ENCODE data around the gene IQSEC1.

IQSEC1 gene

DNA sequence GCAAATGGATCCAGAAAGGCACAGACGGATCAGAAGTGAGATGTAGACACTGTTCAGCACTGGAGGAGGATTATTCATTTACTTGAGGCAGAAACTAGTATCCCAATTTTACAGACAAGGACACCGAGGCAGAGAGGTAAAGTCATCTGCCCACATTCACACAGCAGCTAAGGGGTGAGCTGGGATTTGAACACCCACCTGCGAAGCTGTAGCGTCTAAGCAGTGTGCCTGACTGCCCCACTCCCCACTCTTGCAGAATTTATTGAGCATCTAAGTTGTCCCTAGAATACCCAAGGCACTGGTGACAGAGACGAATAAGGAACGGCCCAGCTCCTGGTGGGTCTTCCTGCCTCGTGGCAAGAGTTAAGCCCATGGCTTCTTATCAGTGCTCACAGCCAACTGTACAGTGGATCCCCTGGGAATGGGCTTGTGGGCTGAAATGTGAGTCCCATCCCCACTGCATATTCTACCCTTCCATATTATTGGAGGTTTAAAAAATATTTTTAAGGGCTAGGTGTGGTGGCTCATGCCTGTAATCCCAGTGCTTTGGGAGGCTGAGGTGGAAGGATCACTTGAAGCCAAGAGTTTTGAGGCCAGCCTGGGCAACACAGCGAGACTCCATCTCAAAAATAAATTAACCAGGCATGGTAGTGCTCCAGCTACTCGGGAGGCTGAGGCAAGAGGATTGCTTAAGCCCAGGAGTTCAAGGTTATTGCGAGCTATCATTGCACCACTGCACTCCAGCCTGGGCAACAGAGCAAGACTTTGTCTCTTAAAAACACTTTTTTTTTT lies 77.6 kb downstream of the IQSEC1 start:
- DNase-seq: no peak

DNA sequence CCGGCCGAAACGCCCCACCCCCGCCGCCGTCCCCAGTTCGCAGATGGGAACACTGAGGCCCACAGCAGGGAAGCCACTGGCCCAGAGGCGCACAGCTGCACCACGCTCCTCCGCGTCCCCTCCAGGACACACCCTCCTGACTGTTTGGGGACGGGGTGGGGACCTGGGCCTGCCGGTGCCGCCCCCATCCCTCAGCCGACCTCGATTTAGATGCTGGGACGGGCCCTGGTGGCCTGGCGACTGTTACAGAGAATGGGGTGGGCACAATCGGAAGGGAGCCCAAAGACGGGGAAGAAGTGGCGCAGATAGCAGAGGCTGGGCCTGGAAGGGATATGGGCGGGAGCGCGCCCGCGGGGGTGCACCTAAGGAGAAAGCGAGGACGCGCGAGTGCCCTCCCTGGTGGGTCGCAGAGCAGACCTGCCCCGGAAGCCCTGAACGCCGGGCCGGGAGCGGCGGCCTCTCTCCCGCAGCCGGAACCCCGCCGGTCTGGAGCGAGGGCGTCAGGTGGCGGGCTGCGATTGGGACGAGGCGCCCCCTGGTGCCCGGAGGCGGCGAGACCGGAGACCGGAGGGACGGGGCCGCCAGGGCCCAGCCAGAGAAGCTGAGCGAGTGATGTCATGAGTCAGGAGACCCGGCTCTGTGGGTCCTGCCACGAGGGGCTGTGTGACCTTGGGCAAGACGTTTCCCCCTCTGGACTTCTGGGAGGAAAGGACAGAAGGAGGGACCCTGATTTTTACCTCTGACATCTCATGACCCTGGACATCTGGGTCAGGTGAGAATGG lies 78.4 kb downstream of the IQSEC1 start:
- DNase-seq: peak; percentile 21 to 33

DNA sequence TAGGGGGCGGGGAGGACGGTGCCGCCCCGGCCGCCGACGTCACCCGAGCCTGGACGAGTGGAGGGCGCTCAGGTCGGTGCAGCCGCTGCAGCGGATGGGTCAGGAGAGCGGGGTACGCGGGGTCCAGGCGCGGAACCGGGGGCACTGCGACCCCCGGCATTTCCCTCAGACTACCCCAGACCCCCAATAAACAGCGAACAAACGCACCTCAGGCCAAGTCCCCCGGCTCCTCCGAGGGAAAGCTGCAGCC lies 78.9 kb downstream of the IQSEC1 start:
- DNase-seq: no peak

DNA sequence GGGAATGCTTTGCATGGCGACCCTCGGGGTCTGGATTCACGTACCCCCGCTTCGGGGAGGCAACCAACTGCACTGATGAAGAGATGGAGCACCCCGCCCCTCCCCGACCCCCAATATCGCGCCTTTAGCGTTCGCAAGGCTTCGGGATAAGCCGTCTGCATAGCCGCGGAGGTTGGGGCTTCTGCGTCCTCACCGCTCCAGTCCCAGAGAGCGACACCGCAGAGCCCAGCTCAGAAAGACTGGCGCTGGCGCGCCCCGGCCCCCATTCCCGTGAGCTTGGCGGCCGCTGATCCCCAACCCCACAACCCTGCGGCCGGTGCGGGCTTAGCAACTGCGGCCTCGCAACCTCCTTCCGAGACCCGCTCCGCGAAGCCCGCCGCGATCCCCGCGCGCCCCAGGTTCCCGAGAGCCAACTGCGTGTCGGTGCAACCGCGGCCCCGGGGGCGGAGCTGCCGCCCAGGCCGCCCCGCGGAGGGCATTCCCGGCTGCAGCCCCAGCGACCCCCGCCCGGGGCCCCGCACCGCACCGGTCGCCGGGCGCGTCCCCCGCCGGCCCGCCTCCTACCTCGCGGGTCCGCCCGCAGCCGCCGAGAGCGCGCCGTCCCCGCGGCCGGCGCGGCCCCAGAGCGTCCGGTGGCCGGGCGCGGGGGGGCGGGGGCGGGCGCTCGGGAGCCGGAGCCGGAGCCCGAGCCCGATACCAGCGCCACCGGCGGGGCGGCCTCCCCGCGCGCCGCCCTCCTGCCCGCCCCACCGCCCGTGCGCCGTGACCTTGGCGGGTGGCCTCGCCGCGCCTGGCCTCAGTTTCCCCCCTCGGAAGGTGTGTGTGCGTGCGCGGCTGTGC lies 79.5 kb downstream of the IQSEC1 start:
- DNase-seq: no peak

DNA sequence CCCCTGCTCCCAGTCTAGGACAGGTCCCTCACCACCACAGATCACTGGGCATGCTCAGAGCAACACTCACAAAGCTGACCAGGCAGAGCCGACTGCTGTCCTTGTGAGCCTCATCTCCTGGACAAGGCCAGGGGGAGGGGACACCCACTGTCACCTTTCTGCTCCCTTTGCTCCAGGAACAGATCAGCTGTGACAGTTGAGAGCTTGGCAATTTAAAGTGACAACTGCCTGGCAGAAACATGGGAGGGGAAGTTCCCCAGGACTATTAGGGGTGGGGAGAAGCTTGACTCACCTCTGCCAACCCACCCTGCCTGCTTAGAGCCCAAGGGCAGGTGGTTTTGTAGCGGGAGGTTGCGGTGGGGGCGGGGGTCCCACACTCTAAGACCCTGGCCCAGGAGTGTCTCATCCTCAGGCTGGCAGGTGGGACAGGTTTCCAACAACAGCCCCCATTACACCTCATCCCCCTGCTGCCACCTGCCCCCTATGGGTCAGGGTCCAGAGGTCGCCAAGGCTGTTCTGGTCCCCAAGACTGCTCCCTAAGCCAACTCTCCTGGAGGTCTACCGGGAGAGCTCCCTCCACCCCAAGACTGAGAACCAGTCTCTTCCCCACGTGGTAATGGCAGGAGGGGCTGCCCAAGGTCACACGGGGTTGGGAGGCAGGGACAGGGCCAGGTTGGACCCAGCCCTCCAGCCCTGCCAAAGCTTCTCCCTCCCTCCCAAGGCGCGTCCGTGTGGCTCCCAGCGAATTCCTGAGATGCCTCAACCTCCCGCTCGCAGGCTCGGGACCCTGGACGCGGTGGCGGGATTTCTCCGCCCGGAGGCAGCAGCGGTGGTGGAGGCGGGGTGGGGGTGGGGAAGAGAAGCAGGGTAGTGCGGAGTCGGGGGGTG lies 80.4 kb downstream of the IQSEC1 start:
- DNase-seq: no peak

DNA sequence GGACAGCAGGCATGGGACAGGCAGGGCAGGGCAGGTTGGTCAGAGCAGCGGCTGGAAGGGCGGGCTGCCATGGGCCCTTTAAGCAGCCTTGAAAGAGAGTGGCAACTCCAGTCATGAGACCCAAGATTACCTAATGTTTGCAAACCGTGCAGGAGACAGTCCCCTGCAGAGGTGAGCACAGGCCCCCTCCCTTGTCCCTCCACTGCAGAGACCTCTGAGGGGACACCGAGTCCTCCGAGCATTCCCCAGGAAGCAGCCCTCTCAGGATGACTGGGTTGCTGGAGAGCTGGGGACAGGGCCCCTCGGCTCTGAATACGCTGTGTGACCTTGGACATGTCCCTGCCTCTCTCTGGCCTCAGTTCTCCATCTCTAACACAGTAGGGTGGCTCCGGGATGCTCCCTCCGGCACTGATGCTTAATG lies 81.4 kb downstream of the IQSEC1 start:
- no peak for DNase-seq

DNA sequence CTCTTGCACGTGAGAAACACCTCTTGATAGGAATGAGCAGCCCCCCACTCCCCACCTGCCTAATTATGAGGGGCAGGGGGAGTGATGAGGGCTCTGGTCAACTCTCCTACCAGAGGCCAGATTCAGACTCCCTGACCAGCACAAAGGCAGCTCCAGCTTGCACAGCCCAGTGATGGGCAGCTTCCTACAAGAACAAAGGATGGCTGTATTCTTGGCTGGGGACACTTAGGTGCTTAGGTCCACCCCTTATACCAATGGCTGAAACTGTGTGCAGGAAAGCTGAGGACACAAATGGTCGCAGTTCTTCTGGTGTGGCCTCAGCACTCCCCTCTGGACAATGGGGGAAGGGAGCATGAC lies 81.8 kb downstream of the IQSEC1 start:
- DNase-seq: no peak

DNA sequence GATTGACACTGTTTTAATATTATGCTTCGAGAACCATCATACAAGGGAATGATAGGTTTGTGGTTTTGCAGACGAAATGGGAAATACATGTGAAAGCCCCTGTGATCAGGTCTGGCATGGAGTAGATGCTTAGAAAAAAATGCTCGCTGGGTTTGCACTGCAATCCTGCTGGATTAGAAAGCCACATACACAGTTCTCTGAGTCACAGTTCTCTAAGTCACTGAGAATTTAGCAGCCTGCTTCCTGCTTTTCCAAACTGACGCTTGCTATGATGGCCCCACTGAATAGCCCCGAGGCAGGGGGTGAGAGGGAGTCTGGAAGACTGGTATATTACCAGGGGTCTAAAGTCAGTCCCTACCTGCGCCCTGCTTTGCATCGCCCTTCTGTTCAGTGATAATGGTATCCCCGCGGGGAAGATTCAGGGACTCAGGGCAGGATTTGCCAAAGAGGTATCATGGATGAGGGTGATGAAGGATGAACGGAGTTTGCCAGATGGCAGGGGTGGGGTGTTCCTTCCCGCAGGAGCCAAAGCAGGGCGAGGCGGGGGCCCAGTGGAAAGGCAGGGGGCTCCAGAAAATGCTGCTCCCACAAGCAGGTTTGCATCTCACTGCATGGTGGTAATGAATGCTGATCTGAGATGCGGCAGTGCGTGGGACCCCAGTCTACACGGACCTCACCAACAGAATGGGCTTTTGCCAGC lies 82.3 kb downstream of the IQSEC1 start:
- no peak for DNase-seq

DNA sequence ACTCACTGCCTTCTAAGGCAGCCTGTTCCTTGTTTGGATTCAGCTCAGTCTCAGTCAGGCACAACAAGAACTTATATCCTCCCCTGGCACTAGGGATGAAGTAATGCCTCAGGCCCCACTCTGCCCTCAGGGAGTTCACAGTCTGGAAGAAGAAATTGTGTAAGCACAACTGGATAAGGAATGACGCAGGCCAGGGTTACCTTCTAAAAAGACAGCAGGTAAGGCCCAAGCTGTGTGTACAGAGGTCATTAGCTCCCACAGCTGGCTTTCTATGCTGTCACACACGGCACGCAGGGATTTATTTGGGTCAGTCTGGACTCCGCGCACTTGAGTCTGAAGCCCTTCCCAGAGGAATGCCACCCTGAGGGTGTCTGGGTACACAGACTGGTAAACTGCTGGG lies 82.9 kb downstream of the IQSEC1 start:
- no peak for DNase-seq

DNA sequence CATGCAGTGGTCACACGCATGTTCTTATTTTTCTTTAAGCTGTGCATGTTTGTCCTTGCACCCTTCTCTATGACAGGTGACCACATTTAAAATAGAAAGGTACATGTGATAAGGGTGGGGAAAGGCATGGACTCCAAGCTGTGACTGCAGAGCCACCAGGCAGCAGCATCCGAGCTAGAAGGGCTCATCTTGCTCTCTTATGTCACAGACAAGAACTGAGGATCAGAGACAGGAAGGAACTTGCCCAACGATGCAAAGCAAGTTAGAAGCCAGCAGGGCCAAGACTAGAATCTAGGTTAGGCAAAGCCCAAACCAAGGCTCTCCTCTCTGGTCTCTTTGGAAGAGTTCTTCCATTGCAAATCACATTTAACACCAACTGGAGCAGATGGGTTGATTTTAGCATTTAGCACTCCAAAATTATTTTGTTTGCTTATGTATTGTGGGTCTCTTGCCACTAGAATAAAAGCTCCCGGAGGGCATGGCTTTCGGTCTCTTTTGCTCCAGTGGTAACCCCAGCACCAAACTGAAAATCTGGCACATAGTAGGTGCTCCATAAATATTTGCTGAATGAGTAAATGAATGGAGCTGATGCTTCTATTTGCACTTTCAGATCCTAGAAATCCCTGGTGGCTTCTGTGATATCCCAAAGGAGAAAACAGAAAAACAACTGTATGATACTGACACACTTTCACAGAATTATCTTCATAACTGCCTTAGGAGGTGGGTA lies 84.3 kb downstream of the IQSEC1 start:
- DNase-seq: no peak

DNA sequence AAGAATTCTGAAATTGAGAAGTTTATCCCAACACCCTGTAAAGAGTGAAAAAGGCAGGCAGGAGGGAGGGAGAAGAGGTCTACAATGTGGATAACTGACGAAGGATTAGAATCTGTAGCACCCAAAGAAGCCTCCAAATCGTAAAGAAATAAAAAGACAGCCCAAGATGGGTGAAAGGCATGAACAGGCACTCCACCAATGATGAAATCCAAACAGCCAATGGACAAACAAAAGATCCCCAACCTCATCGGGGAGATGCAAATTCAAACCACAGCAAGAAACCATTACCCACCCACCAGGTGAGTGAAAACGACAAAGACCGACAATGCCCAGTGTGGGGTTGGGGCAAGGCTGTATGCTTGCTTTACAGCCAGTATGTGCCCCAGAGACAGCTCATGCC lies 85.6 kb downstream of the IQSEC1 start:
- no peak for DNase-seq

DNA sequence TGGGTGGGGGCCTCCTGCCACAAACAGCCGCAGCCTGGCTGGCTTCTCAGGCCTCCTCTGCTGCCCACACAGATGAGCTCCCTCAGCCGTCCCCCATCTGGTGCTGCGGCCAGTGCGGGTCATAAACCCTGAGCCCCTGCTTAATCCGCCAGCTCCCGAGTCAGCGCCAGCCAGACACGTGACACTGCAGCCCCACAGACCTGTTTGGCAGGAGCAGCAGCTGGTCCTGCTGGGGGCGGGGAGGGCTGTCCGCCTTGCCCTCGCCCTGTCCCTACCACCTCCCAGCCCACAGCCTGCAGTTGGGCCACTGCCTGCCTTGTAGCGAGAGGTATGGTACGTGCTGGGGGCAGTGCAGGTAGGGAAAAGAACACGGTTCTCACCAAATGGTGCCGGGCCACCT lies 86.2 kb downstream of the IQSEC1 start:
- no peak for DNase-seq

DNA sequence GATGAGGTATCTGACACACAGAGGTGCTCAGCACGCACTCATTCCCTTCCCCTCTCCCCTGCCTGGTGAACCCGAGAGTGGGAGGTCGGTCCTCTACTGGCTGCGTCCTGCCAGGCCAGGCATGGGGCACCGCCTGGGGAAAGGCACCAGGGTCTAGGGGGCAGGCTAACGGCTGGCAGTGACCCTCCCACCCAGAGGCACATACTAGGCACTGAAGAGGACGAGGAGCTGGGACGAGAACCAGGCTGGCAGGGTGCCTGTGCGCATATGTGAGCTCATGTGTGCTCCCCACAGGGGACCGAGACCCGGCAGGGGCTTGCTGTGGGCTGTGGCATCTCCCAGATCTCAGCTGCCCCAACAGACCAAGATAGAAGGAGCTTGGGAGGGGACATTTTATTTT lies 86.7 kb downstream of the IQSEC1 start:
- DNase-seq: no peak

DNA sequence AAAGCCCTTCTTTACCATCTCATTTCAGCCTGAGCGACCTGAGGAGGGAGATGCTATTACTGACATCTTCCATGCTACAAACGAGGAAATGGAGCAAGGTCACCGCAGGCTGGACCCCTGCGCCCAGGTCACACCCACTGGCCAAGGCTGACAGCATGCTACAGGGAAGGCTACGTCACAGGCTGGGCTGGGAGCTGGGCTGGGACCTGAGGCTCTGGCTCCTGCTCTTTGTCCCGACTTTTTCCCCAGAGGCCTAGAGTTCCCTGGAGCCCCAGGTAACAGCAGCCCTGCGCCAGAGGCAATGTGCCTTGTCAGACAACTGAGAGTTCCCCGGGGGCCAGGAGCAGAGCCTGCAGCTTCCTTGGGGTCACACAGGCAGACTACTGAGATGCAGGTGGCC lies 87.2 kb downstream of the IQSEC1 start:
- DNase-seq: no peak

DNA sequence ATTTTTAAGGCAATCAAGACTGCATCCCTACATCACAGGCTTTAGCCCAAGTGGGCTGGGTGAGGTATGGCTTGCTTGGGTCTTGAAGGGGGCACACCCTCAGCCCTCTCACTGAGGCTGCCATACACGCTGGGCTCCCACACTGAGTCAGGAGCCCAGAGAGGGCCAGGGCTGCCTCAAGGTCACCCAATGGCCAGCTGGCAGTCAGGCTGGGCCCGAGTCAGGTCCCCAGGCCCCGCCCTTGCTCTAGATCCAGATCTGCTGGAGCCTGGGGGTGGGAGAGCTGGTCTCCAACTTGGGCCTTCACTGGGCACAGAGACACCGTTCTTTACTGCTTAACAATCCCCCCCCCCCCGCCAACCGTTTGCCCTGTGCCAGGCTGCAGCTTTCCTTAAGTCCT lies 88.1 kb downstream of the IQSEC1 start:
- DNase-seq: no peak

DNA sequence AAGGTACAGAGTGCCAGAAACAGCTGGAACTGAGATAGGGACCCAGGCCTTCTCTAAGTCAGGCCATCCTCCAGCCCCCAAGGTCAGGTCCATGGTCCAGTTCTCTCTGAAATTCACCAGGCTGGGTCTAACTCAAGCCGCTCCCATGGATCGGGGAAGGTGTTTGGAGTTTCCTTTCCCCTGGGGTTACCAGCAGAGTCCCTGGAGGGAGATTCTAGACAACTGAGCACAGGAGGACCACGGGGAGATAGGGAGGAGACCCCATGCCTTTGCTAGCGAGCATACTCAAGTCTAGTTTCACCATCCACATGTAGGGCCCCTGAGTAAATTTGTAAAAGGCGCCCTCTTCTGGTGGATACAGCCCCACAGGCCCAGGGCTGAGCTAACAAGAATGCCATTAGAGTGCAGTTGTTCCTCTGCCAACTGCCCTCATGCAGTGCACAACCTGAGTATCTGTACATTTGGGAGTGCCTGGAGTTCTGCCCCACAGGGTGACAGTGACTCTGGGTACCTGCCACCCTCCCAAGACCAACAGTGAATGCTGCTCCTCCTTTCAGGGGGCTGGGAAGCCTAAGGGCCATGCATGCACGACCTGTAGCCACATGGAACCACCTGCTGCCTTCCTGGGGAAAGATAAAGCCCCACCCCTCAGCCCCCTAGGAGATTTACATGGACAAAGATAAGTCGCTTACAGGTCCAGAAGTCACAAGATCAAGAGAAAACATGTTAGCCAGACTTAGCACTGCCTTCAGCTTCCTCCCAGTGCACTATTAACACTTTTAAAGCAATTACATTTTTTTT lies 89.0 kb downstream of the IQSEC1 start:
- DNase-seq: peak in 1 of 2 experiments; percentile 13

DNA sequence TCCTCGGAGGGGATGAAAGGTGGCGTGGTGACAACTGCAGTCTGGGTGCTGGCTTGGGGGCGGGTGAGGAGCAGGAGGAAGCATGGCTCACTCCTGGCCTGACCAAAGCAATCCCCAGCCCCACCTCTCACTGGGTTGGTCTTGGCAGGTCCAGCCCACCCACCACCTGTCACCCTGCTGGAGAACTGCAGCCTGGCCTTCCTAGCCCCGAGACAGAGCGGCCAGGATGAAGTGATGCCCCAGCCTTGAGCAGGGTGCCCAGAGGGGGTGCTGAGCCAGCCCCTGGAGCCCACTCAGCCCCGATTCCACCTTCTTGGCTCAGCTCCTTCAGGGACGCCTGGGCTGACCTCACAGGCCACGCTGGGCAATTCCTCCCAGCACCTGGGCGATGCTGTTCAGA lies 89.9 kb downstream of the IQSEC1 start:
- no peak for DNase-seq

DNA sequence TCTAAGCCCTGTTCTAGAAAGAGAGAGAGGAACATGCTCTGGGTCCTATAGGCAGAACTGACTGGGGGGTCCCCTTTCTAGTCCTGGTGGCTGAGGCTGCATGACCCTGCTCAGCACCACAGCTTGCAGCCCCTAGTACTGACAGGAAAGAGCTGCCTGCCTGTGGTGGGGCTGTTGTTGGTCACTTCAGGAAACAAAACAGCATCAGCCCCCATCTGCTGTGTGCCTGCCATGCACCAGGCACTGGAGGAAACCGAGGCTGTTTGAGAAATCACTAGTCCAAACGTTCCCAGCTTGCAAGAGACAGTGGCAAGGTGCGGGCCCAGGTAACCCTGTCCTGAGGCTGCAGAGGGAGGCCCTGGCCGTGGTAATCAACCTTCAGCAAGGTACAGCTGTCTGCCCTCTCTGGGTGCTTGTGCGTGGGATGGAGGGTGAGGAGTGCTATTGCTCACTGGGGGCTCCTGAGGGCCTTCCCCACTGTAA lies 90.6 kb downstream of the IQSEC1 start:
- no peak for DNase-seq

DNA sequence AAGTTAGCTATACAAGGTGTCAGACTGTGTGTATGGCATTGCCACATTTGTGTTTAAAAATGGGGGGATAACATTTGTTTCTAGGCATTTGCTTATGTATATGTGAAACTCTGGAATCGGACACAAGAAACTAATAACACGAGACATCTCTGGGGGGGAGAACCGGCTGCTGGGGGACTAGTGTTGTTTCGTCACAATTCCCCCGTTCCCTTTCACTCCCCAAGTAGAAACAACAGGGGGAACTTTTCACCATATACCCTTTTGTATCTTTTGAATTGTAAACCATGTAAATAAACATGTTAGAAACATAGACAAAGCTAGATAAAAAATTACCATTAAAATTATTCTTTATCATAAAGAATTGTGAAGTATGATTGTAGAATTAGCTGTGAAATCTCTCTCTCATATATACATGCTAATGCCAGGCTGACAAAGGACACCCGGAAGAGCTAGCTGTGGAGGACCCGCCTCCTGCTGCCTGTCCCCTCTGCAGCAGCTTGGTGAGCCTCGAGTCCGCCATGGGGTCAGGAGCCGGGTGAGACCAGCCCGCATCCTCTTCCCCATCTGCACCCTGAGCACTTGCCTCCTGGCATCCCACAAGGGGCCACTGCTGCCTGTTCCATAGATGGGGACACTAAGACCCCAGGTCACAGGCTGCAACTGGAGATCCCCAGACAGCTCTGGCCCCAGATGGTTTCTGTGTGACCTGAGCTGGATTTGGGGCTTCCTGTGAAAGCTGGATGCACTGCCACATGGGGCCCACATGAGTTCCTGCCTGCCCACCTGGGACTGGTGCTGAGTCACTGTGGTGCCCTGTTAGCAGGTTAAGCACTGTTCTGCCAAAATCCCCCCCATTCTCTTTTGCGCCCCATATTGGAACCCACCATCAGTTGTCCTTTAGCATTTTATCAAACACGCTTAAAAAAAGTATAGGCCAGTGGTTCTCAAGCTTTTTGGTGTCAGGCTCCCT lies 91.6 kb downstream of the IQSEC1 start:
- DNase-seq: no peak
